PC-3 (cell line): Measurements from ENCODE around the gene SOX12. TPM values are rescaled to one million over a fixed set of nuclear protein-coding genes. Genes with fewer than 3 reads are reported as not detected.
A peak's percentile ranks its signal among the peaks of the same experiment; 100 is the strongest.

Experiments used
- ATAC-seq: fragments of 200-7000 bp; cut with Tn5 transposase; 2 replicates; pipeline ENCODE4 v1.9.1; 2020; ENCODE audit warnings: mild to moderate bottlenecking, moderate library complexity
- BruUV-seq: library from RNA; stranded (reverse); fragments of 400-500 nt; replicated peaks from 2 replicates; lab custom pipeline; 2021; lab: Mats Ljungman, UMichigan
- CTCF ChIA-PET: fragments of 300-600 bp; sonication (Branson Sonifier 250); formaldehyde crosslinking; loops from one replicate; lab custom pipeline; 2022; ENCODE audit warnings: antibody characterized with exemption; lab: Charles Lee
- POLR2A ChIA-PET: fragments of 300-600 bp; sonication (Branson Sonifier 250); formaldehyde crosslinking; loops from one replicate; lab custom pipeline; 2022; ENCODE audit warnings: antibody characterized with exemption; ENCODE audit not compliant: unreplicated experiment; lab: Charles Lee
- DNase-seq: peaks from one replicate; pipeline ENCODE4 v3.0.0-alpha.2; 2015
- H2AFZ ChIP-seq: fragments of 300-600 bp; sonication (generic); 2 replicates; pipeline ENCODE4 v1.6.0; 2016; ENCODE audit warnings: antibody characterized with exemption, low read length
- H3F3A ChIP-seq: fragments of 300-600 bp; sonication (generic); one replicate; pipeline ENCODE4 v1.6.0; 2017; ENCODE audit warnings: antibody characterized with exemption, low read length, control low read depth, mild to moderate bottlenecking; ENCODE audit not compliant: unreplicated experiment
- H3K27ac ChIP-seq: fragments of 300-600 bp; sonication (generic); 2 replicates; pipeline ENCODE4 v1.5.1; 2016; ENCODE audit warnings: mild to moderate bottlenecking, low read length
- H3K27me3 ChIP-seq: fragments of 300-600 bp; sonication (generic); 2 replicates; pipeline ENCODE4 v1.6.1; 2016; ENCODE audit warnings: low read length, mixed read lengths
- H3K36me3 ChIP-seq: fragments of 300-600 bp; sonication (generic); 2 replicates; pipeline ENCODE4 v1.6.1; 2016; ENCODE audit warnings: low read depth, mixed run types, low read length, mixed read lengths
- H3K4me1 ChIP-seq: fragments of 300-600 bp; sonication (generic); 2 replicates; pipeline ENCODE4 v1.5.1; 2016; ENCODE audit warnings: low read length; ENCODE audit not compliant: insufficient read depth
- H3K4me2 ChIP-seq: fragments of 300-600 bp; sonication (generic); 2 replicates; pipeline ENCODE4 v1.6.0; 2016; ENCODE audit warnings: low read length
- H3K4me3 ChIP-seq: fragments of 300-600 bp; sonication (generic); 2 replicates; pipeline ENCODE4 v1.5.1; 2016; ENCODE audit warnings: mild to moderate bottlenecking, low read length, mixed read lengths
- H3K79me2 ChIP-seq: fragments of 300-600 bp; sonication (generic); 2 replicates; pipeline ENCODE4 v1.6.1; 2017; ENCODE audit warnings: low read length, mixed read lengths
- H3K9ac ChIP-seq: fragments of 300-600 bp; sonication (generic); 2 replicates; pipeline ENCODE4 v1.6.0; 2016; ENCODE audit warnings: mild to moderate bottlenecking, low read length
- H3K9me2 ChIP-seq: fragments of 300-600 bp; sonication (generic); replicated peaks from 2 replicates; pipeline ENCODE4 v1.6.1; 2016; ENCODE audit warnings: mixed run types, low read length, mixed read lengths
- H3K9me3 ChIP-seq: fragments of 300-600 bp; sonication (generic); 2 replicates; pipeline ENCODE4 v1.6.1; 2016; ENCODE audit warnings: low read length, mixed read lengths
- H4K20me1 ChIP-seq: fragments of 300-600 bp; sonication (generic); 2 replicates; pipeline ENCODE4 v1.6.1; 2016; ENCODE audit warnings: low read length, mixed read lengths
- CTCF ChIP-seq: fragments of 300-600 bp; sonication (generic); conservative IDR thresholded peaks from 2 replicates; pipeline ENCODE4 v1.5.1; 2017; ENCODE audit warnings: antibody characterized with exemption, low read depth, mild to moderate bottlenecking, low read length
- EZH2 ChIP-seq: fragments of 300-600 bp; sonication (generic); IDR thresholded peaks from one replicate; pipeline ENCODE4 v1.6.1; 2017; ENCODE audit warnings: antibody characterized with exemption, mild to moderate bottlenecking, low read length; ENCODE audit not compliant: unreplicated experiment
- EZH2phosphoT487 ChIP-seq: fragments of 300-600 bp; sonication (generic); IDR thresholded peaks from 2 replicates; pipeline ENCODE4 v1.6.1; 2018; ENCODE audit warnings: mild to moderate bottlenecking, antibody characterized with exemption, low read length, borderline replicate concordance
- intact Hi-C: fragments of 100-400 bp; cut with micrococcal nuclease; formaldehyde crosslinking; loops from 2 replicates; pipeline ENCODE4 v1.9.0; 2023
- total RNA-seq: library from RNA; depleted of rRNA; stranded (reverse); fragments of >200 nt; gene quantifications from 2 replicates; pipeline ENCODE4 v1.2.3, GENCODE V29; 2014

Gene SOX12
- total RNA-seq, 1 experiment from 2014 or later: 13.8 TPM

- H3K4me2 ChIP-seq: no peak overlapping the region
- no peaks in the 10 kb centered on the region for H3K27me3 ChIP-seq
- peaks cover 7% of the 10 kb centered on the region; the same call in 1 of the 2 replicates for H3K79me2 ChIP-seq
- BruUV-seq: no TSS peak
- H3F3A ChIP-seq: no peaks in the 10 kb centered on the region
- H3K9me2 ChIP-seq: no peaks in the 10 kb centered on the region
- H2AFZ ChIP-seq: no peak overlapping the region
- ATAC-seq: peak; percentile 89
- no peak overlapping the region for H3K9ac ChIP-seq
- peaks cover 8% of the 10 kb centered on the region for H3K9me3 ChIP-seq
- ChIA-PET POLR2A (no interaction called here), CTCF (no interaction called here)
- H3K36me3 ChIP-seq: peaks cover 11% of the 10 kb centered on the region; the same call in 1 of the 2 replicates
- no peaks in the 10 kb centered on the region for H4K20me1 ChIP-seq
- H3K4me1 ChIP-seq: peaks cover 4% of the 10 kb centered on the region
- no peak overlapping the region for H3K4me3 ChIP-seq
- intact Hi-C loops: no loop called here
- DNase-seq: peak; percentile 99
- no peak overlapping the region for H3K27ac ChIP-seq
- TF ChIP-seq EZH2phosphoT487 (no peak), CTCF (no peak), EZH2 (no peak)
These were observed 16.3 kb downstream of the SOX12 start for GRCh38 chr20:341682-342081.

- Histone ChIP-seq H3K9ac (no peak overlapping the region), H2AFZ (no peak overlapping the region), H3F3A (no peaks in the 10 kb centered on the region), H4K20me1 (no peaks in the 10 kb centered on the region), H3K4me2 (no peak overlapping the region), H3K27me3 (no peaks in the 10 kb centered on the region), H3K4me3 (no peak overlapping the region), H3K79me2 (peaks cover 11% of the 10 kb centered on the region; the same call in 1 of the 2 replicates), H3K9me2 (no peaks in the 10 kb centered on the region), H3K9me3 (peaks cover 8% of the 10 kb centered on the region), H3K4me1 (peaks cover 4% of the 10 kb centered on the region), H3K27ac (no peak overlapping the region), H3K36me3 (peaks cover 11% of the 10 kb centered on the region; the same call in 1 of the 2 replicates)
- ChIA-PET CTCF (no interaction called here), POLR2A (no interaction called here)
- TF ChIP-seq EZH2phosphoT487 (no peak), CTCF (no peak), EZH2 (no peak)
- ATAC-seq: no peak
- DNase-seq: no peak
- BruUV-seq: no TSS peak
- intact Hi-C loops: no loop called here
These were observed 17.8 kb downstream of the SOX12 start for GRCh38 chr20:343107-343506.

- CTCF ChIA-PET: no interaction called here
- Histone ChIP-seq H2AFZ (peak overlapping the region; percentile 91), H3K9me2 (no peaks in the 10 kb centered on the region), H3F3A (no peaks in the 10 kb centered on the region), H3K4me3 (peak overlapping the region; percentile 79), H3K9ac (peak overlapping the region; percentile 72), H3K4me2 (peak overlapping the region; percentile 92), H3K4me1 (peaks cover 12% of the 10 kb centered on the region), H3K27me3 (no peaks in the 10 kb centered on the region), H4K20me1 (no peaks in the 10 kb centered on the region), H3K27ac (peak overlapping the region; percentile 81; the same call in 1 of the 2 replicates), H3K9me3 (peaks cover 8% of the 10 kb centered on the region), H3K79me2 (peaks cover 11% of the 10 kb centered on the region; the same call in 1 of the 2 replicates), H3K36me3 (peaks cover 11% of the 10 kb centered on the region; the same call in 1 of the 2 replicates)
- ATAC-seq: no peak
- intact Hi-C loops: no loop called here
- TF ChIP-seq EZH2phosphoT487 (no peak), CTCF (no peak), EZH2 (no peak)
- BruUV-seq: no TSS peak
- POLR2A ChIA-PET: no interaction called here
- DNase-seq: no peak
These were observed 20.8 kb downstream of the SOX12 start for GRCh38 chr20:346033-346639.
